ENCODE measurements around the gene GABRB3. TPM values are rescaled to one million over a fixed set of nuclear protein-coding genes. Genes with fewer than 3 reads are reported as not detected.

Gene GABRB3
- total RNA-seq = 1.8 and 3.3 TPM in 2 replicates

GRCh38 chr15:26772154-26773066 is at the start of gene GABRB3:
TSS of gene GABRB3 (minus strand) at chr15:26773066.

Other genes starting within 250 kb of the GABRB3 start
- gene GABRA5, start 94.0 kb upstream of the GABRB3 start, total RNA-seq = not detected in 2 replicates
- gene GABRG3, start 198.1 kb upstream of the GABRB3 start, total RNA-seq = not detected in 2 replicates

Data from smooth muscle cell of trachea (primary cell).